ENCODE data around the gene SIRT7. TPM values are rescaled to one million over a fixed set of nuclear protein-coding genes. Genes with fewer than 3 reads are reported as not detected.

Gene SIRT7
- polyA plus RNA-seq, 1 donor = 7.7 TPM

DNA sequence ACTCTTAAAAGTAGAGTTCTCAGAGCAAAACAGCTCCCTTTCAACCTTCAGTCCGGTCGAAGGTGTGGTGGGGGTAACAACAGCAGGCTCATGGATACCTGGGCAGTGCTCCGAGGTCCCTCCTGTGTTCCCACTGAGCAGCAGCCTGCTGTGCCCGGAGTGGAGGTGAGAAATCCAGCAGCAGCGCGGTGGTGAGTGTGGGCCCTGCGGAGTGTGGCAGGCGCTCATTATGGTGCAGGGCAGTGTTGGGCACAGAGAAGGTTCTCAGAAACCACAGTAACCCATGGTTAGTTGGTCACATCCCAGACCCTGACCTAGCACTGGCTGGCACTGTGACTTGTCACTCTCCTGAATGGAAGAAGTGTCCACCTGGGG is 52.6 kb downstream of the SIRT7 start:
- DNase-seq (ENCODE audit: low read depth) = no peak

DNA sequence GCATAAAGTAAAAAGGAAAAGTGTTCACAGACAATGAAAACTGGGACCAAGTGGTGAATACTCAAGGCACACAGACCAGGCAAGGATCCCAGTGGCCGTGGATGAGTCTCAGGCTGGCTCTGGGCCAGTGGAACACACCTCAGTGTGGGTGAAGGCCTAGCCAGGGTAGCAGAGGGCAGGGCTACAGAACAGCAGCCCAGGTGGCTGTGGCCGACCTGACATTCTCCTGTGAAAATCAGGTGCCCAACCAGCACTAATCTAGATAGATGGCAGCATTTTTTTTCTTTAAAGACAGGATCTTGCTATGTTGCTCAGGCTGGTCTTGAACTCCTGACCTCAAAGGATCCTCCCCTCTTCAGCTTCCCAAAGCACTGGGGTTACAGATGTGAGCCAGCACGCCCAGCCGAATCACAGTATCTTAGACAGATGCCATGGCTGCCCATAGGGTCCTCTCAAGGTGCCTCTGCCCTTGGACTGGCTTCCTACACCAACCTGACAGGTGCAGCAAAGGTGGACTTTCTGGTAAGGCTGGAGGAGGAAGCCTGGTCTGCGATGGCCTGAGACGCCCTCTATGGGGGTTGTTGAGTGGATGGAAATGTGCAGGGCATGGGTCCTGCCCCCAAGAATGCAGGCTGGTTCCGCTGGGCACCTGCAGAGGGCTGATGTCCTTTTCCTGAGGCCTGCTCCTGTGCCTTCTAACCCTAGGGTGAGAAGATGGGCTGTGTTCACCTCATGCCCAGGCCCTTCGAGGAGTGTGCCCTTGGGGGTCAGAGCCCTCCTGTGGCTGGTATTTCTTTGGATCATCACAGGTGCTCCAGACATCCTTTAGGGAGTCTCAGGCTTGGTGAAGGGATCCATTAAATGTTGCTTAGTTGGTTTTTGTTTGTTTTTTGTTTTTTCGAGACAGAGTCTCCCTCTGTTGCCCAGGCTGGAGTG is 53.9 kb downstream of the SIRT7 start:
- no peak for DNase-seq (ENCODE audit: low read depth)

DNA sequence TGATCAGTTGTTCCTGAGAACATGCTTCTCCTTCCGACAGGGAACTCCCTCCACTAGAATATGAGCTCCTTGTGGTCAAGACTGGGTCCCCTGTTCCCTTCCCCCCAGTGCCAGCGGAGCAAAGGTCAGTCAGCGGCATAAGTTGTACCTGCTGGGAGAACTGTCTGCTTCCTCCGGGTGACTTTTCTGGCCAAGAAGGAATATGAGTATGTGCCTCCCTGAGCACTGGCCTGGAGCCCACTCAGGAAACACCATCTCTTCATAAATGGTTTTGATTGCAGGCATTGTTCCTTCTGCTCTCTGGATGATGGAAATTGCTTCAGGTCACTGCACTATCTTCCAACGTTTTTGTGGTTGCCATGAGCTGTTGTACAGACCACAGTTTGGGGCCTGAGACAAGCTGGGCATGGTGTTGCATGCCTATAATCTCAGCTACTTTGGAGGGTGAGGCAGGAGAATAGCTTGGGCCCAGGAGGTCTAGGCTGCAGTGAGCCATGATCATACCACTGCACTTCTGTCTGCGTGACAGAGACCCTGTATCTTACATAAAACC is 54.8 kb downstream of the SIRT7 start:
- no peak for DNase-seq (ENCODE audit: low read depth)

Other genes starting within 250 kb of the SIRT7 start
- gene ARL16, start 234.4 kb downstream of the SIRT7 start, polyA plus RNA-seq (ENCODE audit: insufficient read length) = 28.2 TPM
- gene HGS, start 234.2 kb downstream of the SIRT7 start, polyA plus RNA-seq (ENCODE audit: insufficient read length) = 48.1 TPM
- gene MRPL12, start 214.8 kb downstream of the SIRT7 start, polyA plus RNA-seq (ENCODE audit: insufficient read length) = 54.9 TPM
- gene SLC25A10, start 205.9 kb downstream of the SIRT7 start, polyA plus RNA-seq (ENCODE audit: insufficient read length) = 3.5 TPM
- not detected for gene GCGR, start 114.0 kb downstream of the SIRT7 start, polyA plus RNA-seq (ENCODE audit: insufficient read length)
- gene MCRIP1, start 84.9 kb downstream of the SIRT7 start, polyA plus RNA-seq (ENCODE audit: insufficient read length) = 119 TPM
- 90.6 TPM for gene PPP1R27, start 83.1 kb downstream of the SIRT7 start, polyA plus RNA-seq (ENCODE audit: insufficient read length)
- gene P4HB, start 57.6 kb downstream of the SIRT7 start, polyA plus RNA-seq (ENCODE audit: insufficient read length) = 412 TPM
- gene ARHGDIA, start 46.8 kb downstream of the SIRT7 start, polyA plus RNA-seq (ENCODE audit: insufficient read length) = 160 TPM
- gene ALYREF, start 26.6 kb downstream of the SIRT7 start, polyA plus RNA-seq (ENCODE audit: insufficient read length) = 53.9 TPM
- gene ANAPC11, start 26.5 kb downstream of the SIRT7 start, polyA plus RNA-seq (ENCODE audit: insufficient read length) = 105 TPM
- gene NPB, start 15.9 kb downstream of the SIRT7 start, polyA plus RNA-seq (ENCODE audit: insufficient read length) = 0.42 TPM
- gene PCYT2, start 6.8 kb downstream of the SIRT7 start, polyA plus RNA-seq (ENCODE audit: insufficient read length) = 9.6 TPM
- gene MAFG, start 9.6 kb upstream of the SIRT7 start, polyA plus RNA-seq (ENCODE audit: insufficient read length) = 16.3 TPM
- gene PYCR1, start 19.1 kb upstream of the SIRT7 start, polyA plus RNA-seq (ENCODE audit: insufficient read length) = 59.5 TPM
- gene MYADML2, start 29.1 kb upstream of the SIRT7 start, polyA plus RNA-seq (ENCODE audit: insufficient read length) = 43.6 TPM
- 4.9 TPM for gene NOTUM, start 43.0 kb upstream of the SIRT7 start, polyA plus RNA-seq (ENCODE audit: insufficient read length)
- gene ASPSCR1, start 59.5 kb upstream of the SIRT7 start, polyA plus RNA-seq (ENCODE audit: insufficient read length) = 22.2 TPM
- gene CENPX, start 104.7 kb upstream of the SIRT7 start, polyA plus RNA-seq (ENCODE audit: insufficient read length) = 28.6 TPM
- gene LRRC45, start 105.1 kb upstream of the SIRT7 start, polyA plus RNA-seq (ENCODE audit: insufficient read length) = 8.4 TPM
- gene RAC3, start 113.5 kb upstream of the SIRT7 start, polyA plus RNA-seq (ENCODE audit: insufficient read length) = 6.0 TPM
- gene DCXR, start 119.5 kb upstream of the SIRT7 start, polyA plus RNA-seq (ENCODE audit: insufficient read length) = 32.8 TPM
- 31.0 TPM for gene RFNG, start 133.6 kb upstream of the SIRT7 start, polyA plus RNA-seq (ENCODE audit: insufficient read length)
- gene GPS1, start 133.7 kb upstream of the SIRT7 start, polyA plus RNA-seq (ENCODE audit: insufficient read length) = 69.4 TPM
- 60.1 TPM for gene DUS1L, start 147.6 kb upstream of the SIRT7 start, polyA plus RNA-seq (ENCODE audit: insufficient read length)
- gene FASN, start 180.1 kb upstream of the SIRT7 start, polyA plus RNA-seq (ENCODE audit: insufficient read length) = 24.6 TPM

Data from forelimb muscle (tissue), 1 donor.